ENCODE results near the gene ARSB. TPM values are rescaled to one million over a fixed set of nuclear protein-coding genes. Genes with fewer than 3 reads are reported as not detected.

The ARSB gene
- total and polyA plus RNA-seq, 10 of the 15 experiments (the other 5 are each of a cell fraction or from before 2014, with no cell fraction given): 1.2 to 8.2 (median 6.1) TPM

GRCh38 chr5:78905084-78905938, 79.8 kb downstream of the ARSB start (continued):
- TF ChIP-seq CBFB (IDR thresholded peaks at IDR 0.05; ENCODE audit: low read depth): 0 out of 2 replicates have a peak, but pooled peaks have one; percentile 46
- no peak for TF ChIP-seq KDM1A (IDR thresholded peaks at IDR 0.05; ENCODE audit: borderline replicate concordance)
- peak in 1 of 2 experiments; percentile 25; a peak in 1 of 4 replicates for TF ChIP-seq EP300 (IDR thresholded peaks at IDR 0.05; ENCODE audit: borderline replicate concordance in 1 of 2, control insufficient read depth in 1 of 2, low read depth in 2 of 2, low read length in 2 of 2)
- peak; percentile 67 for TF ChIP-seq MTA2 (IDR thresholded peaks at IDR 0.05; ENCODE audit: low read depth)
- TF ChIP-seq ASH2L (IDR thresholded peaks at IDR 0.05; ENCODE audit: borderline replicate concordance, low read depth): no peak
- no peak for TF ChIP-seq CEBPB (IDR thresholded peaks at IDR 0.05; ENCODE audit: borderline replicate concordance in 1 of 2, low read depth in 2 of 2, low read length in 2 of 2)
- peak; percentile 98 for TF ChIP-seq EED (IDR thresholded peaks at IDR 0.05; ENCODE audit: low read depth)
- TF ChIP-seq ZBED1 (IDR thresholded peaks at IDR 0.05; ENCODE audit: borderline replicate concordance): no peak; the same call in 1 of the 2 replicates
- 0 out of 2 replicates have a peak, but pooled peaks have one; percentile 36 for TF ChIP-seq CHD1 (IDR thresholded peaks at IDR 0.05; ENCODE audit: low read depth, low read length)
- TF ChIP-seq PAX5 (IDR thresholded peaks at IDR 0.05; ENCODE audit: borderline replicate concordance, low read depth, low read length): no peak
- TF ChIP-seq CHD2 (IDR thresholded peaks at IDR 0.05; ENCODE audit: borderline replicate concordance, low read depth, low read length): peak; percentile 45; the same call in 1 of the 2 replicates
- TF ChIP-seq ZNF207 (IDR thresholded peaks at IDR 0.05; ENCODE audit: borderline replicate concordance): no peak
- TF ChIP-seq RELA (IDR thresholded peaks at IDR 0.05; ENCODE audit: borderline replicate concordance, partially characterized antibody): no peak
- peak; percentile 94 for TF ChIP-seq ZNF384 (IDR thresholded peaks at IDR 0.05; ENCODE audit: borderline replicate concordance, low read depth, low read length)
- TF ChIP-seq KAT2A (conservative IDR thresholded peaks at IDR 0.05; ENCODE audit: control insufficient read depth, low read depth, low read length): no peak
- no peak for TF ChIP-seq NRF1 (conservative IDR thresholded peaks at IDR 0.05; ENCODE audit: low read depth, low read length)
- TF ChIP-seq, protein P1, sequence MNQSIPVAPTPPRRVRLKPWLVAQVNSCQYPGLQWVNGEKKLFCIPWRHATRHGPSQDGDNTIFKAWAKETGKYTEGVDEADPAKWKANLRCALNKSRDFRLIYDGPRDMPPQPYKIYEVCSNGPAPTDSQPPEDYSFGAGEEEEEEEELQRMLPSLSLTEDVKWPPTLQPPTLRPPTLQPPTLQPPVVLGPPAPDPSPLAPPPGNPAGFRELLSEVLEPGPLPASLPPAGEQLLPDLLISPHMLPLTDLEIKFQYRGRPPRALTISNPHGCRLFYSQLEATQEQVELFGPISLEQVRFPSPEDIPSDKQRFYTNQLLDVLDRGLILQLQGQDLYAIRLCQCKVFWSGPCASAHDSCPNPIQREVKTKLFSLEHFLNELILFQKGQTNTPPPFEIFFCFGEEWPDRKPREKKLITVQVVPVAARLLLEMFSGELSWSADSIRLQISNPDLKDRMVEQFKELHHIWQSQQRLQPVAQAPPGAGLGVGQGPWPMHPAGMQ (IDR thresholded peaks at IDR 0.05; ENCODE audit: borderline replicate concordance): no peak
- TF ChIP-seq TCF3 (IDR thresholded peaks at IDR 0.05; ENCODE audit: borderline replicate concordance, insufficient read depth, low read depth, low read length): no peak
- no peak for TF ChIP-seq E2F8 (IDR thresholded peaks at IDR 0.05; ENCODE audit: low read depth, partially characterized antibody)
- TF ChIP-seq PBX3 (IDR thresholded peaks at IDR 0.05; ENCODE audit: insufficient replicate concordance, low read depth, low read length): no peak
- no peak for TF ChIP-seq LARP7 (IDR thresholded peaks at IDR 0.05)
- TF ChIP-seq BMI1 (IDR thresholded peaks at IDR 0.05; ENCODE audit: borderline replicate concordance): no peak
- TF ChIP-seq SP1 (IDR thresholded peaks at IDR 0.05; ENCODE audit: low read depth, low read length): peak; percentile 38

All from GM12878 (cell line).